HUDEP-2 (cell line): ENCODE measurements around the gene MCU.

ENCODE experiments used
- DNase-seq, 76 experiments: peaks; one replicate each; lab custom pipeline; 2025; ENCODE audit not compliant: unreplicated experiment in 76 of 76; lab: John Stamatoyannopoulos, UW

The MCU gene

DNA sequence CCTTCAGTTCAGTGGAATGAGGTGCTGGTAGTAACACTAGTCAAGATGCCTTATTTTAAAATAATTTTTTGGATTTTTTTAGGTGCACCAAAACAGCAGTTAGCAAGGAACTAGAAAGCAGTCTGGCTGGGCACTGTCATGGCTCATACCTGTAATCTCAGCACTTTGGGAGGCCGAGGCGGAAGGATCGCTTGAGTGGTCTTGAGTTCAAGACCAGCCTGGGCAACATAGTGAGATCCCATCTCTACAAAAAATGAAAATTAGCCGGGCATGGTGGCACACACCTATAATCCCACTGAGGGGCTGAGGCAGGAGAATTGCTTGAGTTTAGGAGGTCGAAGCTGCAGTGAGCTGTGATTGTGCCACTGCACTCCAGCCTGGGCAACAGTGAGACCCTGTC is 236.9 kb downstream of the MCU start:
- DNase-seq = no peak

DNA sequence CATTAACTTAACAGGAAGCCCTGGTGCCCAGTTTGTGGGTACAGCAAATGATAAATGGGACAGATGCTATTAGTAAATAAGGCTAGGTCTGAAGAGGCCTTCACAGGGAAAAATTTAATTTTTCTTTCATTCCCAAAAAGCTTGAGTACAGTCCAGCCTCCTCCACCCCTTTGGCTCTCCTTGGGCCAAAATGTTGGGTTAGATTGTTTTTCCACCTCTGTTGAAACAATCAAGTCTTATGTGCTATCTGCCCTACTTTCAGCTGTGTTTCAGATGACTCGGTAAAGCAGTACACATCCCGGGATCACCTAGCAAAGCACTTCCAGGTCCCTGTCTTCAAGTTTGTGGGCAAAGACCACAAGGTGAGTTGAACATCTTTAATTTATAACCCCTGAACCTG is 238.3 kb downstream of the MCU start:
- DNase-seq = no peak

GRCh38 chr10:72932259-72933015 is 240.5 kb downstream of the MCU start:
- no peak for DNase-seq

- no peak for DNase-seq
These were observed 243.4 kb downstream of the MCU start for GRCh38 chr10:72935361-72935760.
